B cell (primary cell): ENCODE measurements around the gene SLC39A7.

Experiments used
- EZH2 ChIP-seq: IDR thresholded peaks from 2 replicates; pipeline ENCODE4 v1.6.1; 2012; ENCODE audit warnings: borderline replicate concordance, low read depth, mild to moderate bottlenecking, moderate library complexity, low read length; ENCODE audit not compliant: insufficient read depth, poor library complexity, severe bottlenecking
- TF ChIP-seq, protein P1 (sequence below): fragments of 200-600 bp; IDR thresholded peaks from one replicate; pipeline ENCODE4 v1.8.0; 2022; ENCODE audit warnings: antibody characterized with exemption, mild to moderate bottlenecking

DNA sequence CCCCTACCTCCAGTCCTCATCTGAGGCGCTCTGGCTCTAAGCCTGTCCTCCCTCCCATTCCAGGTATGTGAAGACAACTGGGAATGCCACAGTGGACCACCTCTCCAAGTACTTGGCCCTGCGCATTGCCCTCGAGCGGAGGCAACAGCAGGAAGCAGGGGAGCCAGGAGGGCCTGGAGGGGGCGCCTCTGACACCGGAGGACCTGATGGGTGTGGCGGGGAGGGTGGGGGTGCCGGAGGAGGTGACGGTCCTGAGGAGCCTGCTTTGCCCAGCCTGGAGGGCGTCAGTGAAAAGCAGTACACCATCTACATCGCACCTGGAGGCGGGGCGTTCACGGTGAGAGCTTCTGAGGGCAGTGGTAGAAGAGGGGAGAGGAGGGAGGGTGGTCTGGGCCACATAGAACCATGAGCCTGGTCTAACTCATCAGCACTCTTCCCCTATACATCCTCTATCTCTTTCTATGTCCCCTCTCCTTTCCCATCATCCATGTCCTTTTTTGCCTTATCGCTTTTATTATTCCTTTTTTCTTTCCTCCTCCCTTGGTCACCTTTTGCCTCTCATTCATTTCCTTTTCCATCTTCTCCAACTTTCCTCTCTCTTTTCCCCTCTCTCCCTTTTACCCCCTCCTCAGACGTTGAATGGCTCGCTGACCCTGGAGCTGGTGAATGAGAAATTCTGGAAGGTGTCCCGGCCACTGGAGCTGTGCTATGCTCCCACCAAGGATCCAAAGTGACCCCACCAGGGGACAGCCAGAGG lies 11.2 kb downstream of the SLC39A7 start:
- TF ChIP-seq, protein P1, sequence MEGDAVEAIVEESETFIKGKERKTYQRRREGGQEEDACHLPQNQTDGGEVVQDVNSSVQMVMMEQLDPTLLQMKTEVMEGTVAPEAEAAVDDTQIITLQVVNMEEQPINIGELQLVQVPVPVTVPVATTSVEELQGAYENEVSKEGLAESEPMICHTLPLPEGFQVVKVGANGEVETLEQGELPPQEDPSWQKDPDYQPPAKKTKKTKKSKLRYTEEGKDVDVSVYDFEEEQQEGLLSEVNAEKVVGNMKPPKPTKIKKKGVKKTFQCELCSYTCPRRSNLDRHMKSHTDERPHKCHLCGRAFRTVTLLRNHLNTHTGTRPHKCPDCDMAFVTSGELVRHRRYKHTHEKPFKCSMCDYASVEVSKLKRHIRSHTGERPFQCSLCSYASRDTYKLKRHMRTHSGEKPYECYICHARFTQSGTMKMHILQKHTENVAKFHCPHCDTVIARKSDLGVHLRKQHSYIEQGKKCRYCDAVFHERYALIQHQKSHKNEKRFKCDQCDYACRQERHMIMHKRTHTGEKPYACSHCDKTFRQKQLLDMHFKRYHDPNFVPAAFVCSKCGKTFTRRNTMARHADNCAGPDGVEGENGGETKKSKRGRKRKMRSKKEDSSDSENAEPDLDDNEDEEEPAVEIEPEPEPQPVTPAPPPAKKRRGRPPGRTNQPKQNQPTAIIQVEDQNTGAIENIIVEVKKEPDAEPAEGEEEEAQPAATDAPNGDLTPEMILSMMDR: no peak
- TF ChIP-seq EZH2: no peak
